Activated CD8-positive, alpha-beta T cell treated with anti-CD3 and anti-CD28 coated beads, Interleukin-2, amount 10 ng/mL, durations not matched to agents 7 days and 5 days (primary cell): Measurements from ENCODE around the gene GPN2. TPM values are rescaled to one million over a fixed set of nuclear protein-coding genes. Genes with fewer than 3 reads are reported as not detected.
A peak's percentile ranks its signal among the peaks of the same experiment; 100 is the strongest.

Experiments
- ATAC-seq: fragments of 150-1000 bp; cut with Tn5 transposase; one replicate; pipeline ENCODE4 v1.10.0; 2021; ENCODE audit warnings: moderate library complexity
- CTCF ChIA-PET: fragments of 350-600 bp; sonication (Branson Sonifier 250); formaldehyde crosslinking; loops from one replicate; lab custom pipeline; 2021; ENCODE audit warnings: antibody characterized with exemption; lab: Charles Lee
- POLR2A ChIA-PET: fragments of 350-600 bp; sonication (Branson Sonifier 250); formaldehyde crosslinking; loops from one replicate; lab custom pipeline; 2021; ENCODE audit warnings: antibody characterized with exemption; lab: Charles Lee
- DNase-seq: peaks from one replicate; pipeline ENCODE4 v3.0.0-alpha.2; 2020
- H3K27ac Mint-ChIP-seq: one replicate; pipeline ENCODE4 v1.8.0; 2021; ENCODE audit warnings: mild to moderate bottlenecking, mixed read lengths
- H3K27me3 Mint-ChIP-seq: one replicate; pipeline ENCODE4 v1.8.0; 2021; ENCODE audit warnings: low read depth, mixed read lengths
- H3K36me3 Mint-ChIP-seq: one replicate; pipeline ENCODE4 v1.8.0; 2021; ENCODE audit warnings: low read depth, mixed read lengths
- H3K4me1 Mint-ChIP-seq: one replicate; pipeline ENCODE4 v1.8.0; 2021; ENCODE audit warnings: low read depth, mixed read lengths
- H3K4me3 Mint-ChIP-seq: one replicate; pipeline ENCODE4 v1.8.0; 2021; ENCODE audit warnings: mild to moderate bottlenecking, mixed read lengths
- H3K9me3 Mint-ChIP-seq: one replicate; pipeline ENCODE4 v1.8.0; 2022; ENCODE audit warnings: mixed read lengths; ENCODE audit not compliant: insufficient read depth
- total RNA-seq, 2 experiments: library from RNA; stranded (reverse); gene quantifications; one replicate each; pipeline ENCODE4 v1.2.3, GENCODE V29; 2021

The GPN2 gene
- total RNA-seq, 2 experiments from 2014 or later: 28.9 to 32.8 TPM

DNA sequence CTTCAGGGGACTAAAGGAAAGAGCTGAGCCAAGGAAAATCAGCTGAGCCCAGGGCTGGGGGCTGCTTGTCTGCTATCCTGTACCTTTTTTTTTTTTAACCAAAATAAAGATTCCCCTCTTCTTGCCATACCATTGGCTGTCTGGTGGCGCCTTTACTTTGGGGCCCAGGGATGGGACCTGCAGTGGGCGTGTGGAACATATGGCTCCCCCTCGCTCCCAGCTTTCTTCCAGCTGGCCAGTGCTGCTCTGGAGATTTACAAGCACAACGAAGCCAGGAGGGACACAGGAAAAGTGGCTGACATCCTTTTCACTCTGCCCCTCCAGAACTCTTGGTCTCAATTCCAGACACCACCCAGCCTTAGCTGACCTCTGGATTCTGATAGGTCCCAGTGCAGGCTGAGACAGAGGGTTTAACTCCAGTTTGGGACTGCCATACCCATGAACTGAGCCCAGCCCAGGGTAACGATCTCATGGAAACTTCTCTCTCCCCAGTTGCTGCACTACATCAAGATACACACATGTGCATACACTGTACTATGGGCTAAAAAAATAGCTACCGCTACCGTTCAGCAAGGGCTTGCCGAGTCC is 32.5 kb downstream of the GPN2 start:
- DNase-seq (no peak), ATAC-seq (no peak)
- Mint-ChIP-seq H3K27me3 (no peaks in the 10 kb centered on the region), H3K9me3 (no peaks in the 10 kb centered on the region), H3K27ac (no peak overlapping the region), H3K4me3 (no peak overlapping the region), H3K4me1 (peaks cover 15% of the 10 kb centered on the region), H3K36me3 (peaks cover 26% of the 10 kb centered on the region)
- ChIA-PET CTCF (interaction anchor here (1.9 kb wide), 1 partner anchor 29 kb away, joined by 7 read pairs; no protein-coding TSS in a partner anchor), POLR2A (interaction anchor here (0.8 kb wide), 1 partner anchor 25 kb away, joined by 3 read pairs; no protein-coding TSS in a partner anchor)

GRCh38 chr1:26856604-26857469 is 33.2 kb downstream of the GPN2 start:
- Mint-ChIP-seq H3K36me3 (peaks cover 33% of the 10 kb centered on the region), H3K27ac (no peak overlapping the region), H3K4me1 (peaks cover 11% of the 10 kb centered on the region), H3K9me3 (no peaks in the 10 kb centered on the region), H3K4me3 (no peak overlapping the region), H3K27me3 (no peaks in the 10 kb centered on the region)
- ChIA-PET POLR2A (interaction anchor here (0.8 to 2.3 kb wide), 2 partner anchors 8 to 25 kb away, joined by 3 to 20 read pairs; no protein-coding TSS in a partner anchor), CTCF (interaction anchor here (1.0 to 1.9 kb wide), 3 partner anchors 8 to 30 kb away, joined by 3 to 7 read pairs (median 3); no protein-coding TSS in a partner anchor)
- DNase-seq (no peak), ATAC-seq (no peak)

DNA sequence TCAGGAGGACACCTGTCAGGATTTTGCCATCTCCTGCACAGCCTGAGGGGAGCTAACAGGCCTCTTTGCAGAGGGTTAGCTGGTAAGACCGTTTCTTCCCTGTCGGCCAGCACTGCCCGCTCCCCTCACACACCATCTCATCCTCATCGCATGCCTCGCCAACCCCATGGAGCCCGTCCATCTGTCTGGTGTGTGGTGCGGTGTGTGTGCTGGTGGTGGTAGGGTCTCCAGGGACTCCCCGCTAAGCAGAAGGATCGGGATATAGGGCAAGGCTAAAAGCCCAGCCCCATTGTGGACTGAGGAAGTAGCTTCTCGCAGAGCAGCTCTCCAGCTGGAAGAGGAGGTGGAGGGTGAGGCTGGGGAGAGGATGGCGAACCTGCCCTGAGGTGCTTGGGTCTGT is 33.9 kb downstream of the GPN2 start:
- peaks cover 39% of the 10 kb centered on the region for H3K36me3 Mint-ChIP-seq
- peaks cover 9% of the 10 kb centered on the region for H3K4me1 Mint-ChIP-seq
- no peak overlapping the region for H3K27ac Mint-ChIP-seq
- ATAC-seq (no peak), DNase-seq (no peak)
- POLR2A ChIA-PET: interaction anchor here (2.3 kb wide), 1 partner anchor 9 kb away, joined by 20 read pairs; no protein-coding TSS in a partner anchor
- CTCF ChIA-PET: interaction anchor here (1.0 to 1.2 kb wide), 2 partner anchors 8 to 23 kb away, joined by 3 read pairs; no protein-coding TSS in a partner anchor
- H3K9me3 Mint-ChIP-seq: no peaks in the 10 kb centered on the region
- no peaks in the 10 kb centered on the region for H3K27me3 Mint-ChIP-seq
- no peak overlapping the region for H3K4me3 Mint-ChIP-seq

DNA sequence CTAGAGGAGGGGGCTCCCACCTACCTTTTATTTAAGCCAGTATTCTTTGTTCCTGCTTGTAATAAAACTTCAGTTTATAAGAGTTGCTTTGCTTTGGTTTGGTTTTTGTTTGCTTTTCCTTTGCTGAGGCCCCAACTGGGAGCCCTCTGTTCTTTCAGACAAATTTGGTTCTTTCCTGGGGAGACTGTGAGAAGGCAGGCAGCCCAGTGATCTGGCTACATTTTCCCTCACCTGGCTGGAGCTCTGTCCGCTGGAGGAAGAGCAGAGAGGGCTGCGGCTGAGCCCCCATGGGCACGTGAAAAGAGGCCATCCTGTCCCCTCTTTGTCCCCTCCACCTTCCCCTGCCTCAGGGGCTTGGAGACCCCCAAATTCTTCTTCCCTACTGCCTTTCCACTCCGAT is 34.4 kb downstream of the GPN2 start:
- Mint-ChIP-seq H3K4me3 (no peak overlapping the region), H3K36me3 (peaks cover 44% of the 10 kb centered on the region), H3K27ac (peak overlapping the region; percentile 14), H3K27me3 (no peaks in the 10 kb centered on the region), H3K9me3 (no peaks in the 10 kb centered on the region), H3K4me1 (peaks cover 9% of the 10 kb centered on the region)
- ATAC-seq: no peak
- ChIA-PET CTCF (interaction anchor here (1.2 kb wide), 1 partner anchor 9 kb away, joined by 3 read pairs; no protein-coding TSS in a partner anchor), POLR2A (interaction anchor here (2.3 kb wide), 1 partner anchor 10 kb away, joined by 20 read pairs; no protein-coding TSS in a partner anchor)
- no peak for DNase-seq

- CTCF ChIA-PET: no interaction called here
- Mint-ChIP-seq H3K36me3 (peaks cover 50% of the 10 kb centered on the region), H3K4me3 (no peak overlapping the region), H3K27ac (no peak overlapping the region), H3K4me1 (peaks cover 9% of the 10 kb centered on the region), H3K27me3 (no peaks in the 10 kb centered on the region), H3K9me3 (no peaks in the 10 kb centered on the region)
- POLR2A ChIA-PET: interaction anchor here (2.3 kb wide), 1 partner anchor 10 kb away, joined by 20 read pairs; no protein-coding TSS in a partner anchor
- no peak for DNase-seq
- ATAC-seq: no peak
Observed at GRCh38 chr1:26854906-26855305, 35.2 kb downstream of the GPN2 start.

- Mint-ChIP-seq H3K27ac (no peak overlapping the region), H3K4me3 (no peak overlapping the region), H3K9me3 (no peaks in the 10 kb centered on the region), H3K36me3 (peaks cover 59% of the 10 kb centered on the region), H3K4me1 (peaks cover 9% of the 10 kb centered on the region), H3K27me3 (no peaks in the 10 kb centered on the region)
- ATAC-seq (no peak), DNase-seq (no peak)
- CTCF ChIA-PET: no interaction called here
- POLR2A ChIA-PET: no interaction called here
Observed at GRCh38 chr1:26853600-26853999, 36.5 kb downstream of the GPN2 start.

DNA sequence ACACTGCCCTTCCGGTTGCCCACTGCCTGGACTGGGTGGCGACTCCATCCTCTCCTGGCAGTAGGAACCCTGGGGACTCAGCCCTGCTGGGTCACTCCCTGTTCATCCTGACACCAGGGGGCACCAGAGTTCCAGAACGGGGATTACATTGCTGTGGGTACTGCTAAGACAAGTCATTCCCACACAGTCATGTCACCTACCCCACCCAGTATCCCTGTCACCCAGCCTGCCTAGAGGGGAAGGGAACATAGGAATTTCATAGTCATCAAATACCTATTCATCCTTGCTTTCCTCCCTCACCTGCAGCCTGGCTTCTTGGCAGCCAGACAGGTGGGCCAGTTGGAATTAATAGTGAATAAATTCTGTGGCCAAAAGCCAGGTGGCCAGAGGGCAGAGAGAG is 36.9 kb downstream of the GPN2 start:
- ChIA-PET POLR2A (no interaction called here), CTCF (no interaction called here)
- DNase-seq: peak; percentile 83
- peak overlapping the region; percentile 66 for H3K27ac Mint-ChIP-seq
- no peaks in the 10 kb centered on the region for H3K9me3 Mint-ChIP-seq
- no peak overlapping the region for H3K4me3 Mint-ChIP-seq
- H3K27me3 Mint-ChIP-seq: no peaks in the 10 kb centered on the region
- H3K36me3 Mint-ChIP-seq: peaks cover 61% of the 10 kb centered on the region
- ATAC-seq: peak; percentile 83
- H3K4me1 Mint-ChIP-seq: peaks cover 9% of the 10 kb centered on the region

- Mint-ChIP-seq H3K9me3 (no peaks in the 10 kb centered on the region), H3K4me3 (no peak overlapping the region), H3K36me3 (peaks cover 64% of the 10 kb centered on the region), H3K4me1 (peaks cover 9% of the 10 kb centered on the region), H3K27ac (peak overlapping the region; percentile 66), H3K27me3 (no peaks in the 10 kb centered on the region)
- ATAC-seq (no peak), DNase-seq (no peak)
- ChIA-PET CTCF (interaction anchor here (1.5 kb wide), 1 partner anchor 13 kb away, joined by 6 read pairs; no protein-coding TSS in a partner anchor), POLR2A (no interaction called here)
Observed at GRCh38 chr1:26852701-26853100, 37.4 kb downstream of the GPN2 start.

DNA sequence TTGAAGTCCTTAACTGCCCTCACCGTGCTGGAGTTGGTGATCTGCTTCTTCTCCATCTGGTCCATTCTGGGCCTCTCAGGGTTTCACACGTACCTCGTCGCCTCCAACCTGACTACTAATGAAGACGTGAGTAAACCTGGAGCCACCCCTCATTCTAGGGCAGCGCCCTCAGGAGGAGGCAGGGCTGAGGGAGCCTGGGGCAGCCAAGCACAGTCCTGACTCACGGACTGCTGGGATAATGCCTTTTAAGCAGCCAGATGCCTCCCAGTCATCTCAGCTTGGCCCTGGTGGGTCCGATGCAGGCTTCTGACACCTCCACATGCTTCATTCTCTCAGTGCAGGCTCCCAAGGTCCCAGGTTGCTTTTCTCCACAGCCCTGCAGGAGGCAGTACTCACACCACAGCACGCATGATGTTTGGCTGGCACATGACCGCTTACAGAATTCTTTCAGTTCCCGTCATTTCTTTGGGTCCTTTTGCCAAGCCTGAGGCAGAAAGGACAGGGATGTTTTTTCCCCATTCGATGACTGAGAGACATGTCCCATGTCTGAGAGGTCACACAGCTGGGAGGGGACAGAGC is 38.9 kb downstream of the GPN2 start:
- no peak for DNase-seq
- POLR2A ChIA-PET: interaction anchor here (1.1 kb wide), 1 partner anchor 14 kb away, joined by 4 read pairs; no protein-coding TSS in a partner anchor
- no peaks in the 10 kb centered on the region for H3K27me3 Mint-ChIP-seq
- no peak overlapping the region for H3K27ac Mint-ChIP-seq
- CTCF ChIA-PET: interaction anchor here (0.7 to 1.5 kb wide), 3 partner anchors 14 to 107 kb away, joined by 3 to 6 read pairs (median 4); no protein-coding TSS in a partner anchor
- ATAC-seq: no peak
- H3K9me3 Mint-ChIP-seq: no peaks in the 10 kb centered on the region
- H3K36me3 Mint-ChIP-seq: peaks cover 66% of the 10 kb centered on the region
- H3K4me3 Mint-ChIP-seq: no peak overlapping the region
- H3K4me1 Mint-ChIP-seq: peaks cover 9% of the 10 kb centered on the region

- CTCF ChIA-PET: interaction anchor here (0.7 to 2.7 kb wide), 5 partner anchors 16 to 247 kb away, joined by 3 to 10 read pairs (median 3); no protein-coding TSS in a partner anchor
- no peak overlapping the region for H3K4me3 Mint-ChIP-seq
- peaks cover 64% of the 10 kb centered on the region for H3K36me3 Mint-ChIP-seq
- ATAC-seq (no peak), DNase-seq (no peak)
- no peak overlapping the region for H3K27ac Mint-ChIP-seq
- no peaks in the 10 kb centered on the region for H3K27me3 Mint-ChIP-seq
- H3K9me3 Mint-ChIP-seq: no peaks in the 10 kb centered on the region
- POLR2A ChIA-PET: interaction anchor here (0.7 to 0.9 kb wide), 2 partner anchors 14 to 16 kb away, joined by 3 to 5 read pairs; no protein-coding TSS in a partner anchor
- H3K4me1 Mint-ChIP-seq: peaks cover 9% of the 10 kb centered on the region
Observed at GRCh38 chr1:26848941-26849774, 40.9 kb downstream of the GPN2 start.
